SU-DHL-6 (cell line): ENCODE measurements around the gene HPX.

ENCODE experiments used
- CTCF ChIP-seq: fragments of 200-600 bp; sonication (generic); IDR thresholded peaks from one replicate; pipeline ENCODE4 v1.5.1; 2017; ENCODE audit warnings: antibody characterized with exemption, mild to moderate bottlenecking, low read length, moderate library complexity; ENCODE audit not compliant: insufficient read depth, poor library complexity, severe bottlenecking
- EZH2phosphoT487 ChIP-seq: fragments of 200-600 bp; sonication (generic), shearing (Covaris generic); conservative IDR thresholded peaks from 2 replicates; pipeline ENCODE4 v1.6.1; 2018; ENCODE audit warnings: mild to moderate bottlenecking, antibody characterized with exemption, low read length, moderate library complexity, mixed read lengths

- TF ChIP-seq CTCF: no peak
- TF ChIP-seq EZH2phosphoT487: no peak
Observed at GRCh38 chr11:6474413-6474792, 33.6 kb upstream of the HPX start.
